Breast epithelium (tissue), 3 donors: Measurements from ENCODE around the gene MUCL1.

Experiments
- CTCF ChIP-seq, 3 donors: fragments of 450-650 bp; IDR thresholded peaks; one replicate each; pipeline ENCODE4 v1.5.1; 2016 to 2017; ENCODE audit warnings: antibody characterized with exemption in 3 of 3, mild to moderate bottlenecking in 3 of 3, moderate library complexity in 3 of 3
- POLR2A ChIP-seq: fragments of 450-650 bp; IDR thresholded peaks from one replicate; pipeline ENCODE4 v1.6.1; 2016; ENCODE audit warnings: antibody characterized with exemption, mild to moderate bottlenecking, moderate library complexity

GRCh38 chr12:54831631-54832030, 22.7 kb upstream of the MUCL1 start:
- TF ChIP-seq POLR2A (no peak), CTCF (IDR thresholded peaks at IDR 0.05) (no peak)
